Peyer's patch (tissue), 4 donors: ENCODE measurements around the gene HNF4A. TPM values are rescaled to one million over a fixed set of nuclear protein-coding genes. Genes with fewer than 3 reads are reported as not detected.
A peak's percentile ranks its signal among the peaks of the same experiment; 100 is the strongest.

Source experiments
- DNase-seq, 3 donors: peaks; one replicate each; pipeline ENCODE4 v3.0.0-alpha.2; 2017 to 2019
- H3K27ac ChIP-seq, 4 donors: fragments of 200-600 bp; sonication (generic); one replicate each; pipeline ENCODE4 v1.5.1; 2016 to 2019
- H3K27me3 ChIP-seq, 2 donors: fragments of 200-600 bp; sonication (generic); one replicate each; pipeline ENCODE4 v1.5.1; 2019
- H3K36me3 ChIP-seq, 3 donors: fragments of 200-600 bp; sonication (generic); one replicate each; pipeline ENCODE4 v1.5.1; 2016 to 2019
- H3K4me1 ChIP-seq, 4 donors: fragments of 200-600 bp; sonication (generic); one replicate each; pipeline ENCODE4 v1.5.1; 2016 to 2019
- H3K4me3 ChIP-seq, 4 donors: fragments of 200-600 bp; sonication (generic); 1 replicate in 3 of 4; 2 replicates in 1 of 4; pipeline ENCODE4 v1.5.1; 2016 to 2019; ENCODE audit warnings: mild to moderate bottlenecking in 1 of 4
- H3K9me3 ChIP-seq, 4 donors: fragments of 200-600 bp; sonication (generic); one replicate each; pipeline ENCODE4 v1.5.1; 2016 to 2019; ENCODE audit warnings: mild to moderate bottlenecking in 1 of 4
- POLR2A ChIP-seq, 2 donors: fragments of 450-650 bp; IDR thresholded peaks; one replicate each; pipeline ENCODE4 v1.5.1; 2017; ENCODE audit warnings: antibody characterized with exemption in 2 of 2, mild to moderate bottlenecking in 2 of 2, moderate library complexity in 2 of 2
- total RNA-seq, 4 donors: library from RNA; depleted of rRNA; stranded (reverse); fragments of >200 nt; gene quantifications; one replicate each; pipeline ENCODE4 v1.1.0, GENCODE V29; 2016
- TF ChIP-seq, protein P1 (sequence below), 6 experiments: fragments of 450-650 bp in 4 of 6; fragments of 200-600 bp in 2 of 6; sonication (generic) in 1 of 6; IDR thresholded peaks; one replicate each; pipeline ENCODE4 v1.5.1; 2017 to 2019; ENCODE audit warnings: antibody characterized with exemption in 6 of 6, mild to moderate bottlenecking in 3 of 6, moderate library complexity in 1 of 6

HNF4A gene
- total RNA-seq, 4 donors from 2014 or later = 76.7 to 346 (median 308) TPM

DNA sequence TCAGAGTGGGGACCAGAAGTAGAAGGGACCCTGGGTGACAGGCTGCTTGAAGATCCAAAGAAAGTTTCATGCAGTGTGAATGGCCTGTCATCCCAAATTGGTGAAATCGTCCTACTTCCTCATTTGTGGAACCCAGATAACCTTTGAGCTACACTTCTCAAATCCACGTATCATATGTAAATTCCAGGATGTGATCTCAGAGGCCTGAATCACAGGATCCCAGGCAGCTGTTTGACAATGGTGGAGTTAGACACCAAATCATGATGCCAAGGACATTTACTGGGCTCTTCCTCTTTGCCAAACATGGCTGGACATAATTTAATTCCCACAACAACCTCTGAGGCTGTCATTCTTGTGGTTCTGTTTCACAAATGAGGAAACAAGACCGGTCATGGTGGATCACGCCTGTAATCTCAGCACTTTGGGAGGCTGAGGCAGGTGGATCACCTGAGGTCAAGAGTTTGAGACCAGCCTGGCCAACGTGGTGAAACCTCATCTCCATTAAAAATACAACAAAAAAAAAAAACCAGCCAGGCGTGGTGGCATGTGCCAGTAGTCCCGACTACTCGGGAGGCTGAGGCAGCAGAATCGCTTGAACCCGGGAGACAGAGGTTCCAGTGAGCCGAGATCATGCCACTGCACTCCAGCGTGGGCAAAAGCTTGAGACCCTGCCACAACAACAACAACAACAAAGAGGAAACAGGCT lies 80.3 kb downstream of the HNF4A start:
- Histone ChIP-seq H3K27me3 (no peaks in the 10 kb centered on the region), H3K9me3 (no peaks in the 10 kb centered on the region), H3K36me3 (no peaks in the 10 kb centered on the region), H3K27ac (peak overlapping the region in 3 of 4 donors; percentile 70 to 95 (median 80)), H3K4me3 (no peak overlapping the region), H3K4me1 (peaks cover 0 to 21% (median 0%) of the 10 kb centered on the region in 4 donors)
- DNase-seq = peak in 1 of 3 donors; percentile 62
- TF ChIP-seq POLR2A (IDR thresholded peaks at IDR 0.05) = peak in 1 of 2 donors; percentile 38
- TF ChIP-seq, protein P1, sequence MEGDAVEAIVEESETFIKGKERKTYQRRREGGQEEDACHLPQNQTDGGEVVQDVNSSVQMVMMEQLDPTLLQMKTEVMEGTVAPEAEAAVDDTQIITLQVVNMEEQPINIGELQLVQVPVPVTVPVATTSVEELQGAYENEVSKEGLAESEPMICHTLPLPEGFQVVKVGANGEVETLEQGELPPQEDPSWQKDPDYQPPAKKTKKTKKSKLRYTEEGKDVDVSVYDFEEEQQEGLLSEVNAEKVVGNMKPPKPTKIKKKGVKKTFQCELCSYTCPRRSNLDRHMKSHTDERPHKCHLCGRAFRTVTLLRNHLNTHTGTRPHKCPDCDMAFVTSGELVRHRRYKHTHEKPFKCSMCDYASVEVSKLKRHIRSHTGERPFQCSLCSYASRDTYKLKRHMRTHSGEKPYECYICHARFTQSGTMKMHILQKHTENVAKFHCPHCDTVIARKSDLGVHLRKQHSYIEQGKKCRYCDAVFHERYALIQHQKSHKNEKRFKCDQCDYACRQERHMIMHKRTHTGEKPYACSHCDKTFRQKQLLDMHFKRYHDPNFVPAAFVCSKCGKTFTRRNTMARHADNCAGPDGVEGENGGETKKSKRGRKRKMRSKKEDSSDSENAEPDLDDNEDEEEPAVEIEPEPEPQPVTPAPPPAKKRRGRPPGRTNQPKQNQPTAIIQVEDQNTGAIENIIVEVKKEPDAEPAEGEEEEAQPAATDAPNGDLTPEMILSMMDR (IDR thresholded peaks at IDR 0.05) = no peak

- Histone ChIP-seq H3K27me3 (no peaks in the 10 kb centered on the region), H3K4me3 (no peak overlapping the region), H3K36me3 (no peaks in the 10 kb centered on the region), H3K27ac (peak overlapping the region in 3 of 4 donors; percentile 70 to 95 (median 80)), H3K9me3 (no peaks in the 10 kb centered on the region), H3K4me1 (peaks cover 0 to 27% (median 0%) of the 10 kb centered on the region in 4 donors)
- TF ChIP-seq, protein P1 (IDR thresholded peaks at IDR 0.05) = no peak
- TF ChIP-seq POLR2A (IDR thresholded peaks at IDR 0.05) = no peak
- peak in 1 of 3 donors; percentile 62 for DNase-seq
These were observed 80.9 kb downstream of the HNF4A start for GRCh38 chr20:44436393-44436792.

- no peak for DNase-seq
- no peaks in the 10 kb centered on the region for H3K27me3 ChIP-seq
- no peak overlapping the region for H3K4me3 ChIP-seq
- no peaks in the 10 kb centered on the region for H3K36me3 ChIP-seq
- H3K9me3 ChIP-seq = no peaks in the 10 kb centered on the region
- H3K4me1 ChIP-seq = peaks cover 0 to 31% (median 1%) of the 10 kb centered on the region in 4 donors
- TF ChIP-seq, protein P1 (IDR thresholded peaks at IDR 0.05) = no peak
- no peak for TF ChIP-seq POLR2A (IDR thresholded peaks at IDR 0.05)
- peak overlapping the region in 2 of 4 donors; percentile 80 to 95 for H3K27ac ChIP-seq
These were observed 82.0 kb downstream of the HNF4A start for GRCh38 chr20:44437497-44437896.

DNA sequence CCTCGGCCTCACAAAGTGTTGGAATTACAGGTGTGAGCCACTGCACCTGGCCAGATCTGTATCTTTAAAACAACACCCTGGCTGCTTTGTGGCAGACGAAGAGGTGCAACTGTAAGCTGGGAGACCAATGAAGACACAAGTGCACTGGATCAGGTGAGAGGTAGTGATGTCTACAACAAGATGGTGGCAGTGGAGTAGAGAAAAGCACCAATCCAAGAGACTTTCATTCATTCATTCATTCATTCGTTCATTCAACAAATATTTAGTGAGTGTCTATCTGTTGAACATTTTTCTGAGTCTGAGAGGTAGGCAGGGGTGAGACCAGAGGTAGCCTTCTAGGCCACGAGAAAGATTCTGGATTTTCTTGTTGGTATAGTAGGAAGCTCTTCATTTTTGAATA lies 83.3 kb downstream of the HNF4A start:
- peak overlapping the region in 1 of 4 donors; percentile 37 for H3K27ac ChIP-seq
- H3K4me1 ChIP-seq = peaks cover 0 to 35% (median 1%) of the 10 kb centered on the region in 4 donors

DNA sequence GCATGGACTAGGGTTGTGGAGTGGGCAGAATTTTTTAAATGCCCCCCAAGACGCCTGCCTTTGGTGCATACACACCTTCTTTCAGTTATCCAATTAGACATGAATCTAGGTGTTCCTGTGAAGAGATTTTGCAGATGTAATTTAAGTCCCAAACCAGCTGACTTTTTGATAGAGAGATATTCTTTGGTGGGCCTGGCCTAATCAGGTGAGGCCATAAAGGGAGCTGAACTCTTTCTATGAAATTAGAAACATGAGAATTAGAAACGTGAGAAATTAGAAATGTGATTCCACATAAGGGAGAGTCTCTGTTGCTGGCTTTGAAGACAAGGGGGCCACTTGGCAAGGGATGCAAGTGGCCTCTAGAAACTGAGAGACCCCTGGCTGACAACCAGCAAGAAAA lies 83.8 kb downstream of the HNF4A start:
- no peaks in the 10 kb centered on the region for H3K36me3 ChIP-seq
- no peak overlapping the region for H3K4me3 ChIP-seq
- H3K27me3 ChIP-seq = no peaks in the 10 kb centered on the region
- no peak for DNase-seq
- no peak for TF ChIP-seq POLR2A (IDR thresholded peaks at IDR 0.05)
- TF ChIP-seq, protein P1 (IDR thresholded peaks at IDR 0.05) = no peak
- H3K4me1 ChIP-seq = peaks cover 0 to 33% (median 1%) of the 10 kb centered on the region in 4 donors
- no peak overlapping the region for H3K27ac ChIP-seq
- no peaks in the 10 kb centered on the region for H3K9me3 ChIP-seq

More for the DNA sequence above, 83.3 kb downstream of the HNF4A start:
- TF ChIP-seq, protein P1 (IDR thresholded peaks at IDR 0.05) = no peak
- TF ChIP-seq POLR2A (IDR thresholded peaks at IDR 0.05) = no peak
- H3K4me3 ChIP-seq = no peak overlapping the region
- no peaks in the 10 kb centered on the region for H3K9me3 ChIP-seq
- no peaks in the 10 kb centered on the region for H3K36me3 ChIP-seq
- DNase-seq = no peak
- H3K27me3 ChIP-seq = no peaks in the 10 kb centered on the region
